GM23338 (cell line): ENCODE results near the gene SRGAP3. TPM values are rescaled to one million over a fixed set of nuclear protein-coding genes. Genes with fewer than 3 reads are reported as not detected.

Source experiments
- ATAC-seq: fragments of 200-7000 bp; cut with Tn5 transposase; 3 replicates; pipeline ENCODE4 v1.9.1; 2020
- DNase-seq: peaks from one replicate; pipeline ENCODE4 v3.0.0-alpha.2; 2015; ENCODE audit warnings: low spot score
- H2AFZ ChIP-seq: fragments of 200-600 bp; sonication (generic); 2 replicates; pipeline ENCODE4 v1.8.0; 2016; ENCODE audit warnings: antibody characterized with exemption, mild to moderate bottlenecking, moderate library complexity
- H3F3A ChIP-seq: fragments of 200-600 bp; sonication (generic); replicated peaks from 2 replicates; pipeline ENCODE4 v1.8.0; 2017; ENCODE audit warnings: antibody characterized with exemption, mixed run types, low read depth
- H3K27ac ChIP-seq: fragments of 200-600 bp; sonication (generic); 2 replicates; pipeline ENCODE4 v1.6.1; 2016; ENCODE audit warnings: low read depth
- H3K27me3 ChIP-seq: fragments of 200-600 bp; sonication (generic); 2 replicates; pipeline ENCODE4 v1.8.0; 2016; ENCODE audit warnings: mild to moderate bottlenecking, mixed run types, moderate library complexity; ENCODE audit not compliant: insufficient read depth
- H3K36me3 ChIP-seq: fragments of 200-600 bp; sonication (generic); 2 replicates; pipeline ENCODE4 v1.8.0; 2016; ENCODE audit warnings: mild to moderate bottlenecking; ENCODE audit not compliant: insufficient read depth
- H3K4me1 ChIP-seq: fragments of 200-600 bp; sonication (generic); 2 replicates; pipeline ENCODE4 v1.8.0; 2016; ENCODE audit warnings: mild to moderate bottlenecking, moderate library complexity; ENCODE audit not compliant: insufficient read depth
- H3K4me2 ChIP-seq: fragments of 200-600 bp; sonication (generic); 2 replicates; pipeline ENCODE4 v1.7.1; 2017; ENCODE audit warnings: mixed run types
- H3K4me3 ChIP-seq: fragments of 200-600 bp; sonication (generic); 2 replicates; pipeline ENCODE4 v1.6.1; 2016; ENCODE audit warnings: mixed run types
- H3K79me2 ChIP-seq: fragments of 200-600 bp; sonication (generic); replicated peaks from 2 replicates; pipeline ENCODE4 v1.8.0; 2017; ENCODE audit warnings: mild to moderate bottlenecking; ENCODE audit not compliant: insufficient read depth
- H3K9me2 ChIP-seq: fragments of 200-600 bp; sonication (generic); 2 replicates; pipeline ENCODE4 v1.8.0; 2017; ENCODE audit not compliant: insufficient read depth
- H4K20me1 ChIP-seq: fragments of 200-600 bp; sonication (generic); replicated peaks from 2 replicates; pipeline ENCODE4 v1.8.0; 2017; ENCODE audit warnings: mild to moderate bottlenecking; ENCODE audit not compliant: insufficient read depth
- H3K27ac Mint-ChIP-seq: 2 replicates; pipeline ENCODE4 v1.8.0; 2020; ENCODE audit warnings: inconsistent platforms, mild to moderate bottlenecking, moderate library complexity, mixed read lengths
- H3K27me3 Mint-ChIP-seq: 3 replicates; pipeline ENCODE4 v1.8.0; 2022; ENCODE audit warnings: low read depth, mild to moderate bottlenecking, moderate library complexity, mixed read lengths, inconsistent platforms; ENCODE audit not compliant: insufficient read depth, poor library complexity
- H3K36me3 Mint-ChIP-seq: 3 replicates; pipeline ENCODE4 v1.8.0; 2021; ENCODE audit warnings: low read depth, mild to moderate bottlenecking, inconsistent platforms, moderate library complexity, mixed read lengths
- H3K4me1 Mint-ChIP-seq: 3 replicates; pipeline ENCODE4 v1.8.0; 2020; ENCODE audit warnings: mild to moderate bottlenecking, inconsistent platforms, mixed read lengths
- H3K4me3 Mint-ChIP-seq: 3 replicates; pipeline ENCODE4 v1.8.0; 2021; ENCODE audit warnings: moderate library complexity, mild to moderate bottlenecking, inconsistent platforms, mixed read lengths
- H3K9me3 Mint-ChIP-seq: 3 replicates; pipeline ENCODE4 v1.8.0; 2020; ENCODE audit warnings: moderate library complexity, mild to moderate bottlenecking, inconsistent platforms, mixed read lengths
- CREB1 ChIP-seq: fragments of 250-450 bp; sonication (Bioruptor Pico); IDR thresholded peaks from 2 replicates; pipeline ENCODE4 v1.5.0; 2020; ENCODE audit warnings: low read depth, mild to moderate bottlenecking, moderate library complexity
- EZH2phosphoT487 ChIP-seq: fragments of 200-600 bp; sonication (generic); IDR thresholded peaks from one replicate; pipeline ENCODE4 v1.8.1; 2018; ENCODE audit warnings: antibody characterized with exemption; ENCODE audit not compliant: unreplicated experiment
- JUNB ChIP-seq: IDR thresholded peaks from one replicate; pipeline ENCODE4 v1.6.1; 2016; ENCODE audit warnings: antibody characterized with exemption; ENCODE audit not compliant: unreplicated experiment
- NANOG ChIP-seq: IDR thresholded peaks from 2 replicates; pipeline ENCODE4 v1.6.1; 2016; ENCODE audit warnings: antibody characterized with exemption, borderline replicate concordance
- POLR2AphosphoS5 ChIP-seq: IDR thresholded peaks from 2 replicates; pipeline ENCODE4 v1.6.1; 2016; ENCODE audit warnings: antibody characterized with exemption, low read depth
- STAT1 ChIP-seq: IDR thresholded peaks from one replicate; pipeline ENCODE4 v1.6.1; 2016; ENCODE audit warnings: antibody characterized with exemption; ENCODE audit not compliant: unreplicated experiment
- ZNF331 ChIP-seq: fragments of 250-450 bp; sonication (Bioruptor Pico); IDR thresholded peaks from 2 replicates; pipeline ENCODE4 v1.5.0; 2020; ENCODE audit warnings: low read depth, mild to moderate bottlenecking, moderate library complexity
- polyA plus RNA-seq: library from polyadenylated mRNA; unstranded; fragments of >200 nt; fragmentation: Nextera tagmentation; extraction: Ambion mirVana; gene quantifications from 2 replicates; pipeline ENCODE4 v1.2.1, GENCODE V29; 2016
- total RNA-seq: library from RNA; depleted of rRNA; stranded (reverse); fragments of >200 nt; shearing (Covaris generic); gene quantifications from 2 replicates; pipeline ENCODE4 v1.2.3, GENCODE V29; 2014
- TF ChIP-seq, protein P1 (sequence below): fragments of 250-450 bp; sonication (Bioruptor Pico); IDR thresholded peaks from 2 replicates; pipeline ENCODE4 v1.5.0; 2020; ENCODE audit warnings: mild to moderate bottlenecking, moderate library complexity
- TF ChIP-seq, protein P2 (sequence below), 2 experiments: fragments of 200-600 bp in 1 of 2; sonication (generic) in 1 of 2; conservative IDR thresholded peaks; 2 replicates each; pipeline versions ENCODE4 v1.5.1 to v1.6.1; 2016 to 2017; ENCODE audit warnings: antibody characterized with exemption in 2 of 2, low read depth in 2 of 2, mild to moderate bottlenecking in 2 of 2, moderate library complexity in 1 of 2

Gene SRGAP3
- total and polyA plus RNA-seq, 2 experiments from 2014 or later, result 6.4 to 9.4 TPM

GRCh38 chr3:9209777-9210176 lies 39.7 kb downstream of the SRGAP3 start (continued):
- TF ChIP-seq, protein P1, sequence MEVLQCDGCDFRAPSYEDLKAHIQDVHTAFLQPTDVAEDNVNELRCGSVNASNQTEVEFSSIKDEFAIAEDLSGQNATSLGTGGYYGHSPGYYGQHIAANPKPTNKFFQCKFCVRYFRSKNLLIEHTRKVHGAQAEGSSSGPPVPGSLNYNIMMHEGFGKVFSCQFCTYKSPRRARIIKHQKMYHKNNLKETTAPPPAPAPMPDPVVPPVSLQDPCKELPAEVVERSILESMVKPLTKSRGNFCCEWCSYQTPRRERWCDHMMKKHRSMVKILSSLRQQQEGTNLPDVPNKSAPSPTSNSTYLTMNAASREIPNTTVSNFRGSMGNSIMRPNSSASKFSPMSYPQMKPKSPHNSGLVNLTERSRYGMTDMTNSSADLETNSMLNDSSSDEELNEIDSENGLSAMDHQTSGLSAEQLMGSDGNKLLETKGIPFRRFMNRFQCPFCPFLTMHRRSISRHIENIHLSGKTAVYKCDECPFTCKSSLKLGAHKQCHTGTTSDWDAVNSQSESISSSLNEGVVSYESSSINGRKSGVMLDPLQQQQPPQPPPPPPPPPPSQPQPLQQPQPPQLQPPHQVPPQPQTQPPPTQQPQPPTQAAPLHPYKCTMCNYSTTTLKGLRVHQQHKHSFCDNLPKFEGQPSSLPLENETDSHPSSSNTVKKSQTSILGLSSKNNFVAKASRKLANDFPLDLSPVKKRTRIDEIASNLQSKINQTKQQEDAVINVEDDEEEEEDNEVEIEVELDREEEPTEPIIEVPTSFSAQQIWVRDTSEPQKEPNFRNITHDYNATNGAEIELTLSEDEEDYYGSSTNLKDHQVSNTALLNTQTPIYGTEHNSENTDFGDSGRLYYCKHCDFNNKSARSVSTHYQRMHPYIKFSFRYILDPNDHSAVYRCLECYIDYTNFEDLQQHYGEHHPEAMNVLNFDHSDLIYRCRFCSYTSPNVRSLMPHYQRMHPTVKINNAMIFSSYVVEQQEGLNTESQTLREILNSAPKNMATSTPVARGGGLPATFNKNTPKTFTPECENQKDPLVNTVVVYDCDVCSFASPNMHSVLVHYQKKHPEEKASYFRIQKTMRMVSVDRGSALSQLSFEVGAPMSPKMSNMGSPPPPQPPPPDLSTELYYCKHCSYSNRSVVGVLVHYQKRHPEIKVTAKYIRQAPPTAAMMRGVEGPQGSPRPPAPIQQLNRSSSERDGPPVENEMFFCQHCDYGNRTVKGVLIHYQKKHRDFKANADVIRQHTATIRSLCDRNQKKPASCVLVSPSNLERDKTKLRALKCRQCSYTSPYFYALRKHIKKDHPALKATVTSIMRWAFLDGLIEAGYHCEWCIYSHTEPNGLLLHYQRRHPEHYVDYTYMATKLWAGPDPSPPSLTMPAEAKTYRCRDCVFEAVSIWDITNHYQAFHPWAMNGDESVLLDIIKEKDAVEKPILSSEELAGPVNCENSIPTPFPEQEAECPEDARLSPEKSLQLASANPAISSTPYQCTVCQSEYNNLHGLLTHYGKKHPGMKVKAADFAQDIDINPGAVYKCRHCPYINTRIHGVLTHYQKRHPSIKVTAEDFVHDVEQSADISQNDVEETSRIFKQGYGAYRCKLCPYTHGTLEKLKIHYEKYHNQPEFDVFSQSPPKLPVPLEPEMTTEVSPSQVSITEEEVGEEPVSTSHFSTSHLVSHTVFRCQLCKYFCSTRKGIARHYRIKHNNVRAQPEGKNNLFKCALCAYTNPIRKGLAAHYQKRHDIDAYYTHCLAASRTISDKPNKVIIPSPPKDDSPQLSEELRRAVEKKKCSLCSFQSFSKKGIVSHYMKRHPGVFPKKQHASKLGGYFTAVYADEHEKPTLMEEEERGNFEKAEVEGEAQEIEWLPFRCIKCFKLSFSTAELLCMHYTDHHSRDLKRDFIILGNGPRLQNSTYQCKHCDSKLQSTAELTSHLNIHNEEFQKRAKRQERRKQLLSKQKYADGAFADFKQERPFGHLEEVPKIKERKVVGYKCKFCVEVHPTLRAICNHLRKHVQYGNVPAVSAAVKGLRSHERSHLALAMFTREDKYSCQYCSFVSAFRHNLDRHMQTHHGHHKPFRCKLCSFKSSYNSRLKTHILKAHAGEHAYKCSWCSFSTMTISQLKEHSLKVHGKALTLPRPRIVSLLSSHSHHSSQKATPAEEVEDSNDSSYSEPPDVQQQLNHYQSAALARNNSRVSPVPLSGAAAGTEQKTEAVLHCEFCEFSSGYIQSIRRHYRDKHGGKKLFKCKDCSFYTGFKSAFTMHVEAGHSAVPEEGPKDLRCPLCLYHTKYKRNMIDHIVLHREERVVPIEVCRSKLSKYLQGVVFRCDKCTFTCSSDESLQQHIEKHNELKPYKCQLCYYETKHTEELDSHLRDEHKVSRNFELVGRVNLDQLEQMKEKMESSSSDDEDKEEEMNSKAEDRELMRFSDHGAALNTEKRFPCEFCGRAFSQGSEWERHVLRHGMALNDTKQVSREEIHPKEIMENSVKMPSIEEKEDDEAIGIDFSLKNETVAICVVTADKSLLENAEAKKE (CRISPR knock-in tag), result no peak
- no peak for TF ChIP-seq ZNF331 (CRISPR knock-in tag)
- TF ChIP-seq, protein P2, sequence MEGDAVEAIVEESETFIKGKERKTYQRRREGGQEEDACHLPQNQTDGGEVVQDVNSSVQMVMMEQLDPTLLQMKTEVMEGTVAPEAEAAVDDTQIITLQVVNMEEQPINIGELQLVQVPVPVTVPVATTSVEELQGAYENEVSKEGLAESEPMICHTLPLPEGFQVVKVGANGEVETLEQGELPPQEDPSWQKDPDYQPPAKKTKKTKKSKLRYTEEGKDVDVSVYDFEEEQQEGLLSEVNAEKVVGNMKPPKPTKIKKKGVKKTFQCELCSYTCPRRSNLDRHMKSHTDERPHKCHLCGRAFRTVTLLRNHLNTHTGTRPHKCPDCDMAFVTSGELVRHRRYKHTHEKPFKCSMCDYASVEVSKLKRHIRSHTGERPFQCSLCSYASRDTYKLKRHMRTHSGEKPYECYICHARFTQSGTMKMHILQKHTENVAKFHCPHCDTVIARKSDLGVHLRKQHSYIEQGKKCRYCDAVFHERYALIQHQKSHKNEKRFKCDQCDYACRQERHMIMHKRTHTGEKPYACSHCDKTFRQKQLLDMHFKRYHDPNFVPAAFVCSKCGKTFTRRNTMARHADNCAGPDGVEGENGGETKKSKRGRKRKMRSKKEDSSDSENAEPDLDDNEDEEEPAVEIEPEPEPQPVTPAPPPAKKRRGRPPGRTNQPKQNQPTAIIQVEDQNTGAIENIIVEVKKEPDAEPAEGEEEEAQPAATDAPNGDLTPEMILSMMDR (conservative IDR thresholded peaks at IDR 0.05; ENCODE audit: low read depth in 2 of 2), result no peak

DNA sequence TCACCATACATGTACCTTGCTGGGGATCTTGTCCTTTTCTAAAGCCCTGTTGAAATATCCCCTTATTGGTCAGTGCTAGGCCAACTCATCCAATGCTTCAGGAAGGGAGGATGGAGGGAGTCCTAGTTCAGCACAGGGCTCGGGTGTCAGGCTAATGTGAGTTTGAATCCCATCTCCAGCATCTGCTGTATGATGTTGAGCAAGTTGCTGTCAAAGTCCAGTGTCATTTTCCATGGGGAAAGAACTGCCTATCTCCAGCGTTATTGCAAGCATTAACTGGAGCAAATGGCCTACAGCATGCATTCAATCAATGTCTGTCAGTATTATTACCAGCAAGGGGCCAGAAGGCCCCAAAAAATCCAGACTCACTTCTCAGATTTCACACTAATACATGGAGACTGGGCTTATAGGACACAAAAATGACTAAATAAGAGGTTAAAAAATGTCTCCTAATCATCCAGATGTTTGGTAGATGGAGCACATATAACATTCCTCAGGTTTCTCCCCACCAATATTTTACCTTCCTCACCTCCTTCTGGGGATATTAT lies 40.8 kb downstream of the SRGAP3 start:
- Histone ChIP-seq H3K36me3 (no peaks in the 10 kb centered on the region), H3K4me2 (no peak overlapping the region), H3K4me1 (peaks cover 9% of the 10 kb centered on the region), H3K79me2 (no peaks in the 10 kb centered on the region), H3K27ac (no peak overlapping the region), H4K20me1 (no peaks in the 10 kb centered on the region), H3K4me3 (no peak overlapping the region), H3K27me3 (no peaks in the 10 kb centered on the region), H3F3A (no peaks in the 10 kb centered on the region), H2AFZ (no peak overlapping the region), H3K9me2 (peaks cover 7% of the 10 kb centered on the region; the same call in 1 of the 2 replicates)
- Mint-ChIP-seq H3K9me3 (no peaks in the 10 kb centered on the region), H3K4me3 (no peak overlapping the region), H3K36me3 (no peaks in the 10 kb centered on the region), H3K27me3 (peaks cover 2% of the 10 kb centered on the region), H3K27ac (no peak overlapping the region), H3K4me1 (peaks cover 12% of the 10 kb centered on the region)
- DNase-seq (no peak), ATAC-seq (no peak)
- TF ChIP-seq POLR2AphosphoS5 (no peak), NANOG (no peak), JUNB (no peak), EZH2phosphoT487 (no peak), STAT1 (no peak), ZNF331 (CRISPR knock-in tag) (no peak), CREB1 (CRISPR knock-in tag) (no peak)
- TF ChIP-seq, protein P2 (conservative IDR thresholded peaks at IDR 0.05; ENCODE audit: low read depth in 2 of 2), result no peak
